Measurements from ENCODE around the gene DNAH8.

The DNAH8 gene

DNA sequence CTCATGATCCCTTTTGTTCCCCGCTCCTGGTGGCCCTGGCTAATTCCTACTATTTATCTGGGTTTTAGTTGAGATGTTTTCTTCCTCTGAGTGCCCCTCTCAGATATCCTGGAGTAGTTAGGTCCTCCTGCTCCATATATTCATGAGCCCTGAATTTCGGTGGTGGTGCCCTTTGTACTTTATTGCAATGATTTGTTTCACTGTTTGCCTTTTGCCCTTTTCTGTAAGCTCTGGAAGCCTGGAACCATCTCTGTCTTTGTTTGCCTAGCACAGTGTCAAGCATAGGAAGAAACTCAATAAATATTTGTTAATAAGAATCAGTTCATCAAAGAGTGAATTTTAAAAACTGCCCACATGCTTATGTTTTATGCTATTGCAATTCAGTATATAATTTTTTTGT is 144.9 kb downstream of the DNAH8 start:
- H3K27ac ChIP-seq: no peak overlapping the region
- H3K36me3 ChIP-seq: no peaks in the 10 kb centered on the region
- peaks cover 17% of the 10 kb centered on the region for H3K27me3 ChIP-seq
- no peaks in the 10 kb centered on the region for H3K4me1 ChIP-seq (ENCODE audit: control insufficient read depth in 1 of 2, insufficient read depth in 1 of 2, low read depth in 1 of 2, low read length in 1 of 2)
- H3K9me3 ChIP-seq: no peaks in the 10 kb centered on the region
- TF ChIP-seq CTCF (IDR thresholded peaks at IDR 0.05): no peak
- H3K4me3 ChIP-seq (ENCODE audit: low read depth in 1 of 2, low read length in 1 of 2): no peak overlapping the region

DNA sequence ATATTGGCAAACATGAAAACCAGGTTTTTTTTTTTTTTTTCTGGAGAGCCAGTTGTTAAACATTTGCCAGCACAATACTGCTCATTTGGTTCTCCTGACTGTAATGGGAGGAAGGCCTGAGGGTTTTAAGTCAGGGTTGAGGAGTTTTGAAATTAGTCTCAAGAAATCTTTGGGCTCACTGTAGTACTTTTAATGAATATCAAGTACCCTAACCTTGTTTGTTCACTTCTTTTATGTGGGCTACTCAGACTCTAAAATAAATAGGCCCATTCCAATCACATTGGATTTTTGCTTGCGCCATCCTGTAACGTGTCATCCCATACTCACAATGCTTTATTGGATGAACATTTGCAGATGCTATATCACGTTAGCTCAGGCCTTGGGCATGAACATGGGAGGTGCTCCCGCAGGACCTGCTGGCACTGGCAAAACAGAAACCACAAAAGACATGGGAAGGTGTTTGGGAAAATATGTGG is 146.9 kb downstream of the DNAH8 start:
- Histone ChIP-seq H3K4me1 (ENCODE audit: control insufficient read depth in 1 of 2, insufficient read depth in 1 of 2, low read depth in 1 of 2, low read length in 1 of 2) (no peaks in the 10 kb centered on the region), H3K27me3 (peaks cover 4% of the 10 kb centered on the region), H3K4me3 (ENCODE audit: low read depth in 1 of 2, low read length in 1 of 2) (no peak overlapping the region), H3K36me3 (no peaks in the 10 kb centered on the region), H3K27ac (no peak overlapping the region), H3K9me3 (no peaks in the 10 kb centered on the region)
- no peak for TF ChIP-seq CTCF (IDR thresholded peaks at IDR 0.05)

DNA sequence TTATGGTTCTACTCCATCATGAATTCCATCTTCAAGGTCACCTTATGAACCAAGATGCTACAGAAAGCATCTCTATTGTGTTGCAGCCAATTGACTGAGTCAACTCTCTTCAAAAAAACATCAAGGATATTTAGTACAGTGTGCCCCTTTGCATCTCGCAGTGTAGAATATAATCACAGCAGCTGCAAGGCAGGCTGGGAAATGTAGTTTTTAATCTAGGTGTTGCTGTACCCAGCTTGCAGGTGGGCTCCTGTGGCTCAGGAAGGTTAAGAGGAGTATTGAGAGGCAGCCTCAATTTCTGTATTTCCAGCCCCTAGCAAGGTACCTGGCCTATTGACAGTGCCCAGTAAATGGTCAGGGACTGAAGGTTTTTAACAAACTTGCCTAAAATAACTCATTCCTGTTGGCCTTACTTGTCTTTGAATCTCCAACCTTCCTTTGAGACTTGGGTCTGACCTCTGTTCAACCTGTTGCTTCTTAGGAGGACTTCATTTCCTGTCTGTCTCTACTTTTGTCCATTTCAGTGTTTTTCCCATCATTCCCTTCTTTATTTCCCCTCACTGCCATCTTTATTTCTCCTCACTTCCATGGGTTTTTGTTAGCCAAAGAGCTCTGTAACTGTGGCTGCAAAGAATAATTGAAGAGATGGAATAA is 150.5 kb downstream of the DNAH8 start:
- no peak for TF ChIP-seq CTCF (IDR thresholded peaks at IDR 0.05)
- no peaks in the 10 kb centered on the region for H3K9me3 ChIP-seq
- H3K4me3 ChIP-seq (ENCODE audit: low read depth in 1 of 2, low read length in 1 of 2): no peak overlapping the region
- H3K27me3 ChIP-seq: peaks cover 16% of the 10 kb centered on the region
- no peak overlapping the region for H3K27ac ChIP-seq
- H3K4me1 ChIP-seq (ENCODE audit: control insufficient read depth in 1 of 2, insufficient read depth in 1 of 2, low read depth in 1 of 2, low read length in 1 of 2): no peaks in the 10 kb centered on the region
- no peaks in the 10 kb centered on the region for H3K36me3 ChIP-seq

DNA sequence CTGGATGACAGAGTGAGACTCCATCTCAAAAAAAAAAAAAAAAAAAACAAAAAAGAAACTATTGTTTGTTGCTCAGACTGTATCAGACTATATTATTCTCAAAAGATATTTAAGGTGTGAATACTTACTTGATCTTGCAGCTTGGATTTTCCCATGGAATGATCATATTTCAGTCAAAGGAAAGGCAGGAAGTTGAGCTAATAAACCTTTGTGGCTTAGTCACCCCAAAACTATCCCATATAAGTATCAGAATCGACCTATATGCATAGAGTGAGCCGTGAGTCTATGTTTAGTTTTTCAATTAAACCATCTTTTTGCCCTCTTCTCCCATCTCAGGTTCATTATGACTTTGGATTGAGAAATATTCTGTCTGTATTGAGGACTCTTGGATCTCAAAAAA is 152.6 kb downstream of the DNAH8 start:
- no peak for TF ChIP-seq CTCF (IDR thresholded peaks at IDR 0.05)
- Histone ChIP-seq H3K36me3 (no peaks in the 10 kb centered on the region), H3K4me1 (ENCODE audit: control insufficient read depth in 1 of 2, insufficient read depth in 1 of 2, low read depth in 1 of 2, low read length in 1 of 2) (no peaks in the 10 kb centered on the region), H3K27ac (no peak overlapping the region), H3K4me3 (ENCODE audit: low read depth in 1 of 2, low read length in 1 of 2) (no peak overlapping the region), H3K9me3 (no peaks in the 10 kb centered on the region), H3K27me3 (peaks cover 19% of the 10 kb centered on the region)

GRCh38 chr6:38871741-38872568 is 156.8 kb downstream of the DNAH8 start:
- H3K4me1 ChIP-seq (ENCODE audit: control insufficient read depth in 1 of 2, insufficient read depth in 1 of 2, low read depth in 1 of 2, low read length in 1 of 2): no peaks in the 10 kb centered on the region

More at GRCh38 chr6:38871741-38872568, 156.8 kb downstream of the DNAH8 start:
- peaks cover 30% of the 10 kb centered on the region for H3K27me3 ChIP-seq
- TF ChIP-seq CTCF (IDR thresholded peaks at IDR 0.05): no peak
- H3K36me3 ChIP-seq: no peaks in the 10 kb centered on the region
- H3K27ac ChIP-seq: no peak overlapping the region
- H3K9me3 ChIP-seq: no peaks in the 10 kb centered on the region
- H3K4me3 ChIP-seq (ENCODE audit: low read depth in 1 of 2, low read length in 1 of 2): no peak overlapping the region
